HG02970 (cell line): ENCODE results near the gene PURA.

ENCODE experiments used
- ATAC-seq: cut with Tn5 transposase; IDR thresholded peaks from one replicate; pipeline ENCODE4 v1.9.1; 2021; ENCODE audit warnings: mild to moderate bottlenecking, moderate library complexity, moderate number of reproducible peaks; ENCODE audit not compliant: unreplicated experiment, low FRiP score

PURA gene

GRCh38 chr5:140113699-140114263, at the start of gene PURA:
TSS of gene PURA (plus strand) at chr5:140114109. CDS start at chr5:140114182, 73 bp downstream.
- ATAC-seq = peak; percentile 69

GRCh38 chr5:140072812-140073211, 41.1 kb upstream of the PURA start:
- no peak for ATAC-seq

DNA sequence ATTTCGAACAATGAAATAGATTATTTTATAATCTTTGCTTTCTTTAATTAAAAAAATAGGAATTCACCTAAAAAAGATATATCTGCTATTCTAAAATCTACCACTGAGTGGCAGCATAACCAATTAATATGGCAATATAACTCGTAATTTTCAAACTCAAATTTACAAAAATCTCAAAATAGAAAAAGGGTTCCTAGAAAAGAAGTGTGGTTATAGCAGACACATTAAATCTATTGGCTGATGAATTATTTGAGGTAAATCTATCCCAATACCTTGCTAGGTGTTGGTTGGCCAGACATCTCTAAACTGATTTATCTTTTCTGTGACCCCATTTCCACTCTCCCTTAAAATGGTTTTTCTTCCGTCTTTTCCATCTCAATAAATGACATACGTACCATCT, 40.6 kb upstream of the PURA start:
- ATAC-seq = no peak

- ATAC-seq = no peak
These were observed 38.5 kb upstream of the PURA start for GRCh38 chr5:140075371-140075770.

DNA sequence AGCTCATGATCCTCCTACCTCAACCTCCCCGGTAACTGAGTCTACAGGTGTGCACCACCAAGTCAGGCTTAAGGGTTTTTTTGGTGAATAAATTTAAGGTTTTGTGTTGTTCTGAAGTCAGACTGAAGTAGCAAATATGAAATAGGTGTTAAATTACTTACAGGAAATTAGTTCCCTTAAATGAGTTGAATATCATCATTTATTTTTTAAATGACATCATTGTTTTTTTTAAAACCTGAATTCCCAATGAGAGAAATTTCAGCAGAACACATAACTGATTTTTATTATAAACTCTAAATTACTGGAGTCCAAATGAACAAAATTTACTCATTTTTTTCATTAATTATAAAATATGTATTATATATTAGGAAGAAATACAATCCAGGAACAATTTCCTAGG, 37.8 kb upstream of the PURA start:
- ATAC-seq = no peak

DNA sequence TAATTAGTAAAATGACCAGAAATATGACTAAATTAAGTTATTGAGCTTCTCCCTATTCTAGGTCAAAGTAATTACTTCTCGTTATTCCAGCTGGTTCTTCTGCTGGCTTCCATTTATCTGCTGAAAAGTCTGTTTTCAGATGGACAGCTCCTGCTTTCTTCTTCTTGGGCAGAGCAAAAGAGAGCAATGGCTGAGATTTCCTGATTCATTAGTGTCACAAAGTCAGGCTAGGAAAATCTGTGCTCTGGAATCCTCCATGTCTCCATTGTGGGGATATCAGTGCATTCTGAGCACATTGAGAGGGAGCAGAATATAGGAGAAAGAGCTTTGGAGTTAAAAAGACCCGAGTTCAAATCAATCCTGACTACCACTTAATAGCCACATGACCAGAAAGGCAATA, 37.1 kb upstream of the PURA start:
- ATAC-seq = no peak

DNA sequence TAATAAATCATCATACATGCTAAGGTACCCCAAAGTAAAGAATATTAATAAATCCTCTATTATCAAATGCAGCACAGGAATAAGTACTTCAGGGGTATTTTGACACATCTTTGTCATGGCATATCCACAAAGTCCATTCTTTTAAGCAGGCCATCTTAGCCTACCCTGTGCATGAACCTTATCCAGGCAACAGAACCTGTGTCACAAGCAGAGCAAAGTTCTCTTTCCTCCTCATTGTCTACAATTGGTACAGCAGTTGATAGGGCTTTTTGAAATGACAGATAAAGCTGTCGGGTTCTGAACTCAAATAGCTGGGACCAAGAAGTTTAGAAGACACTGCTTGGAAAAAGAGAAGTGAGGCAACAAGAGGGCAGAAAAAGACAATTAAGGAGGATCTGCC, 30.8 kb upstream of the PURA start:
- no peak for ATAC-seq

- ATAC-seq = no peak
These were observed 30.3 kb upstream of the PURA start for GRCh38 chr5:140083650-140084049.

- ATAC-seq = no peak
These were observed 29.4 kb upstream of the PURA start for GRCh38 chr5:140084541-140084940.

- no peak for ATAC-seq
These were observed 23.7 kb upstream of the PURA start for GRCh38 chr5:140090251-140090650.

DNA sequence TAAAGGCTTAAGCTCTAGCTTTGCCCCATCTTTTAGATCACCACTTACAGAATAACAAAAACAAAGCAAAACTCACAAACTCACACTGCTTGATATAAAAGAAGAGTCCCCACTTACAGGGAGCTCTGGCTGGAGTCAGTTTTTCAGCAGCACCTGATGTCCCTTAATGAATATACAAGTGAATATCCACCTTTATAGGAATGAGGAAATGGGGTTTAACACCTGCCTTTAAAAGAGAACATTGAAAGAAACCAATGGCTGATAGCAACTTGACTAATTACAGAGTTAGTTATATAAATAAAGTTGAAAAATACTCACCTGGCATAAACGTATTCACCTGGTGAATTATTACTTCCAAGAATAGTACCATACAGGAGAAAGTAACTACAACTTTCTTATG, 20.7 kb upstream of the PURA start:
- ATAC-seq = no peak

- no peak for ATAC-seq
These were observed 20.0 kb upstream of the PURA start for GRCh38 chr5:140093866-140094265.

GRCh38 chr5:140094889-140095288, 19.0 kb upstream of the PURA start:
- no peak for ATAC-seq

DNA sequence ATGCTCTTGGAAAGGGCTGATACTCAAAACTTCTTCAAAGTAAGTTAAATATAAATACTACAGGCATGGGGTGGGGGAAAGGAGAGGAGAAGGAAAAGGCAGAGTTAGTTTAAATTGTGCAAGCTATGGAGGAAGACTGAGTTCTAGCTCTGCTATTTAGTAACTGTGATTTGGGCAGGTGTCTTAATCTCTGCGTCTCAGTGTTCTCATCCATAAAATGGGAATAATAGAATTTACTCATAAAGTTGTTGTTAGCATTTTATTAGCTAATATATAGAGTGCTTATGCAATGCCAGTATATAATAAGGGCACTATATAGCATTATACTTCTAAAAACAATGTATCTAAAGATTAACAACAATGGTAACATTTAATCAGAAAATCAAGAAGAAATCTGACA, 12.7 kb upstream of the PURA start:
- no peak for ATAC-seq

DNA sequence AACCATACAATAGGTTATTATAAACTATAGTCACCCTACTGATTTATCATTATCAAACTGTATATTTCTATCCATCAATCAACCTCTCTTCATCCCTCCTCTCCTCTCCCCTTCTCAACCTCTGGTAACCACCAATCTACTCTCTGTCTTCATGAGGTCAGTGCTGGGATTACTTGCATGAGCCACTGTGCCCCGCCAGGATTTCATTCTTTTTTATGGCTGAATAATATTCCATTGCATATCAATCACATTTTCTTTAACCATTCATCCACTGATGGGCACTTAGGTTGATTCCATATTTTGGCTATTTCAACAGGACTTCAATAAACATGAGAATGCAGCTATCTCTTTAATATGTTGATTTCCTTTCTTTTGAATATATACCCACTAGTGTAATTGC, 10.8 kb upstream of the PURA start:
- no peak for ATAC-seq

GRCh38 chr5:140104100-140104499, 9.8 kb upstream of the PURA start:
- ATAC-seq = no peak

GRCh38 chr5:140106101-140106500, 7.8 kb upstream of the PURA start:
- no peak for ATAC-seq

DNA sequence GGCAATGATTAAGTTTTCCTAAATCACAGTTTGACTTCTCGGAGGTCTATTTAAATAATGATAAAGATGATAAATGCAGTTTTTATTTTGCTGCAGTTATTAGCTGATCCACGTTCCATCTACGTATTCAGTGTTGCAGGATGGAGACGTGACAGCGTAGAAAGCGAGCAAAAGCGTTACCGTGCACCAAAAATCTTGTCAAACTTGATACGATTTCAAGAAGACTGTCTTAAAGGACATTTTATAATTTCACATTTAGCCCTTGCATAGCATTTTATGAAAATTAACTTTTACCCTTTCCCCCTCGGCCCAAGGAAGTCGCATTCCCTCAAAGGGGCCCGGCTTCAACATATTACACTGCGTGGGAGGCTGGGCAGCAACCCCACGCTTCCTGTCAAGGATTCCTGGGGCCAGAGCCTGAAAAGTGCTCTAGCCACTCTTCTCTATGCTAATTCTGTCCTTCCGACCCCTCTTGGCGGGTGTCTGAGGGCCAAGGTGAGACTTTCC, 7.1 kb upstream of the PURA start:
- no peak for ATAC-seq

GRCh38 chr5:140107312-140108092, 6.4 kb upstream of the PURA start:
- peak; percentile 83 for ATAC-seq

GRCh38 chr5:140108093-140109017, 5.6 kb upstream of the PURA start:
- no peak for ATAC-seq
